MCF 10A (cell line): ENCODE data around the gene FAM180A. TPM values are rescaled to one million over a fixed set of nuclear protein-coding genes. Genes with fewer than 3 reads are reported as not detected.

Experiments
- BruUV-seq: library from RNA; stranded (reverse); fragments of 400-500 nt; replicated peaks from 2 replicates; lab custom pipeline; 2021; lab: Mats Ljungman, UMichigan
- CTCF ChIA-PET: fragments of 300-600 bp; sonication (Branson Sonifier 250); formaldehyde crosslinking; extraction: SDS; loops from one replicate; lab custom pipeline; 2021; ENCODE audit warnings: antibody characterized with exemption, inconsistent platforms; lab: Yijun Ruan, JAX
- POLR2A ChIA-PET: fragments of 300-600, 350-650 bp; sonication (Branson Sonifier 250); formaldehyde crosslinking; extraction: SDS; loops from one replicate; lab custom pipeline; 2020; ENCODE audit warnings: antibody characterized with exemption, inconsistent platforms; lab: Yijun Ruan, JAX
- DNase-seq: peaks from one replicate; pipeline ENCODE4 v3.0.0-alpha.2; 2018; ENCODE audit not compliant: unreplicated experiment
- H3K27ac Mint-ChIP-seq: one replicate; pipeline ENCODE4 v1.8.0; 2022; ENCODE audit warnings: mild to moderate bottlenecking, low read depth, mixed read lengths; ENCODE audit not compliant: unreplicated experiment
- H3K27me3 Mint-ChIP-seq: one replicate; pipeline ENCODE4 v1.8.0; 2022; ENCODE audit warnings: mixed read lengths; ENCODE audit not compliant: insufficient read depth, unreplicated experiment
- H3K36me3 Mint-ChIP-seq: one replicate; pipeline ENCODE4 v1.8.0; 2022; ENCODE audit warnings: mild to moderate bottlenecking, moderate library complexity, mixed read lengths; ENCODE audit not compliant: insufficient read depth, unreplicated experiment
- H3K4me1 Mint-ChIP-seq: one replicate; pipeline ENCODE4 v1.8.0; 2022; ENCODE audit warnings: mixed read lengths; ENCODE audit not compliant: insufficient read depth, unreplicated experiment
- H3K4me3 Mint-ChIP-seq: one replicate; pipeline ENCODE4 v1.8.0; 2022; ENCODE audit warnings: mild to moderate bottlenecking, moderate library complexity, mixed read lengths; ENCODE audit not compliant: unreplicated experiment
- H3K9me3 Mint-ChIP-seq: one replicate; pipeline ENCODE4 v1.8.0; 2022; ENCODE audit warnings: mixed read lengths; ENCODE audit not compliant: unreplicated experiment
- intact Hi-C: fragments of 100-400 bp; cut with micrococcal nuclease; formaldehyde crosslinking; loops from 2 replicates; pipeline ENCODE4 v1.14.1; 2022
- total RNA-seq: library from RNA; stranded (reverse); gene quantifications from 2 replicates; pipeline ENCODE4 v1.2.3, GENCODE V29; 2022
- TF ChIP-seq, protein P1 (sequence below): fragments of 200-600 bp; IDR thresholded peaks from one replicate; pipeline ENCODE4 v1.8.0; 2022; ENCODE audit warnings: antibody characterized with exemption, mild to moderate bottlenecking; ENCODE audit not compliant: unreplicated experiment

FAM180A gene
- total RNA-seq, 1 experiment from 2014 or later, result not detected

DNA sequence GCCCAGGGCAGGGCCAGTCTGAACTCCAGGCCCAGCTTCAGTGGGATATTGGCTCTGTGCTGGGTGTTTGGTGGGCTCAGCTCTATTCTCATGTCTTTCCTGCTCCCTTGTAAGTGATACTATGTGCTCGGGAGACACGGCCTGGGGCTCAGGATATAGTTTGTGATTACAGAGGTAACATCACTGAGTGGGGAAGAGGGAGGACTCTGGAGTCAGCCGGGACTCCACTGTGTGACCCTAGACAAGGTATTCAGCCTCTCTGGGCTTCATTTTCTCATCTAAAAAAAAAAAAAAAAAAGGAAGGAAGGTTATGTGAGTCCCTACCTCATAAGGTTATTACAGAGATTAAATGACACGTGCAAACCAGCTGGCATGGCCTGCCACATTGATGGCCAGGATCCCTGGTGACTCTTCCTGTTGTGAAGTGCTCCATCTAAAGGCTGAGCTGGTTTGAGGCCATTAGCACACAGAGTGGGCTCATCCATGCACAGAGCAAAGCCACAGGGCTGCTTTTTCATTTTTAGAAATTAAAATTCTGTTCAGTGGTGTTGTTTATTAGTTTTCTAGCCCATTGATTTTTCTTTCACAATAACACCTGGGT, 36.3 kb downstream of the FAM180A start:
- no peaks in the 10 kb centered on the region for H3K36me3 Mint-ChIP-seq
- POLR2A ChIA-PET, result interaction anchor here (0.6 to 0.7 kb wide), 3 partner anchors 24 to 307 kb away, joined by 3 read pairs; no protein-coding TSS in a partner anchor
- BruUV-seq, result no TSS peak
- H3K27ac Mint-ChIP-seq, result no peak overlapping the region
- H3K4me3 Mint-ChIP-seq, result no peak overlapping the region
- intact Hi-C loops, result loop anchor here (5.0 kb wide), 2 partner anchors 35 kb away; partner anchors contain the start of gene FAM180A
- TF ChIP-seq, protein P1, sequence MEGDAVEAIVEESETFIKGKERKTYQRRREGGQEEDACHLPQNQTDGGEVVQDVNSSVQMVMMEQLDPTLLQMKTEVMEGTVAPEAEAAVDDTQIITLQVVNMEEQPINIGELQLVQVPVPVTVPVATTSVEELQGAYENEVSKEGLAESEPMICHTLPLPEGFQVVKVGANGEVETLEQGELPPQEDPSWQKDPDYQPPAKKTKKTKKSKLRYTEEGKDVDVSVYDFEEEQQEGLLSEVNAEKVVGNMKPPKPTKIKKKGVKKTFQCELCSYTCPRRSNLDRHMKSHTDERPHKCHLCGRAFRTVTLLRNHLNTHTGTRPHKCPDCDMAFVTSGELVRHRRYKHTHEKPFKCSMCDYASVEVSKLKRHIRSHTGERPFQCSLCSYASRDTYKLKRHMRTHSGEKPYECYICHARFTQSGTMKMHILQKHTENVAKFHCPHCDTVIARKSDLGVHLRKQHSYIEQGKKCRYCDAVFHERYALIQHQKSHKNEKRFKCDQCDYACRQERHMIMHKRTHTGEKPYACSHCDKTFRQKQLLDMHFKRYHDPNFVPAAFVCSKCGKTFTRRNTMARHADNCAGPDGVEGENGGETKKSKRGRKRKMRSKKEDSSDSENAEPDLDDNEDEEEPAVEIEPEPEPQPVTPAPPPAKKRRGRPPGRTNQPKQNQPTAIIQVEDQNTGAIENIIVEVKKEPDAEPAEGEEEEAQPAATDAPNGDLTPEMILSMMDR, result no peak
- H3K27me3 Mint-ChIP-seq, result no peaks in the 10 kb centered on the region
- no peaks in the 10 kb centered on the region for H3K9me3 Mint-ChIP-seq
- no peak for DNase-seq
- peaks cover 3% of the 10 kb centered on the region for H3K4me1 Mint-ChIP-seq
- CTCF ChIA-PET, result interaction anchor here (0.6 to 2.9 kb wide), 7 partner anchors 8 to 257 kb away, joined by 3 to 21 read pairs (median 5); no protein-coding TSS in a partner anchor

DNA sequence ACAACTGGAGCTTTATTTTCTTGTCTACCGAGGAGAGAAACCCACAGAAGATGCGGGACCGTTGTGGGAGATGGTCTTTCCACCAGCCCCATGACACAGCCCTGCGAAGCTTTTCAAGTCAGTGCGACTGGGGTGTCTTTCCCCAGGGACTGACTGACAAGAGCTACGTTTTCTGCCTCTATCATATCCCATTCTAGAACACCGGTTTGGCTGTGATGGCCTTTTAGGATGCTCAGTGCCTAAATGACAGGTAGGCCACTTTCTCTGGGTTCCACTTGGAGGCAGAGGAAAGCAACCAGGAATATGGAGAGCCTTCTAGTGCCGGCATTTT, 37.5 kb downstream of the FAM180A start:
- intact Hi-C loops, result loop anchor here (5.0 kb wide), 2 partner anchors 34 to 36 kb away; partner anchors contain the start of gene FAM180A
- POLR2A ChIA-PET, result no interaction called here

DNA sequence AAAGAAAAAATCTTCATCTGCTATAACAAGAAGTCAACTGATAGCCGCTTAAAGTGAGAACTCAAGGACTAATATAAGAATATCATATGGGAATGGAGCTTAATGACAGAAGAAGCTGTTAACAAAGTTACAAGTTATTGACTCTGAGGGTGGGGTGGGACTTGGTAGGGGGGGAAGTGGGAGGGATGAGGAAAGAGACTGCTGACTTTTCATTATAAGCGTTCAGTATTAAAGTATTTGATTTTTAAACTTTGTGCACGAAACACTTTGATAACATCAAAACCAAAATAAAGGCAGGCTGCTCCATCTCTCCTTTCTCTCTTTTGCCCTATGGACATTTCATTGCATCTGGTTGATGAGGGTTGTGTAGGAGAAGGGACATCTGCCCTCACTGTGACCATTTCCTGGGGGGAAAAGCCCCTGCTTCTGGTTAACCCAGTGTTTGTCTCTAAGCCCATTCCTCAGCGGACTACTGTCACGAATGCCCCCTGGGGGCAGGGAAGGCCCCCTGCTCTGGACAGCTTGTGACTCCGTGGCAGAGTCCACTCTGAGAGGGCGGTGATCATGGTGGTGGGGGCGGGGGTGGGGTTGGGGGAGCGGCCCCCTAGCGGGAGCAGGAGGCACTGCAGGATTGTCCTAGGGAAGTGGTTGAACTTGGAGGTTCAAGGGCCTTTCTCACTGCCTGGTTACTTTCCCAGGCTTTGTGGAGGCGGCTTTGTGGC, 38.0 kb downstream of the FAM180A start:
- H3K36me3 Mint-ChIP-seq, result no peaks in the 10 kb centered on the region
- peak; percentile 24 for DNase-seq
- H3K4me1 Mint-ChIP-seq, result peaks cover 14% of the 10 kb centered on the region
- ChIA-PET CTCF (interaction anchor here (0.6 to 2.9 kb wide), 23 partner anchors 10 to 1233 kb away, joined by 3 to 21 read pairs (median 4); partner anchors contain the start of gene SLC13A4), POLR2A (no interaction called here)
- TF ChIP-seq, protein P1, result peak; percentile 80
- H3K4me3 Mint-ChIP-seq, result no peak overlapping the region
- BruUV-seq, result no TSS peak
- H3K9me3 Mint-ChIP-seq, result no peaks in the 10 kb centered on the region
- intact Hi-C loops, result loop anchor here (5.0 kb wide), 2 partner anchors 33 to 37 kb away; partner anchors contain the start of gene FAM180A
- no peak overlapping the region for H3K27ac Mint-ChIP-seq
- no peaks in the 10 kb centered on the region for H3K27me3 Mint-ChIP-seq

More for the DNA sequence above, 37.5 kb downstream of the FAM180A start:
- no peaks in the 10 kb centered on the region for H3K36me3 Mint-ChIP-seq
- TF ChIP-seq, protein P1, result no peak
- DNase-seq, result no peak
- no peak overlapping the region for H3K4me3 Mint-ChIP-seq
- H3K27me3 Mint-ChIP-seq, result no peaks in the 10 kb centered on the region
- H3K27ac Mint-ChIP-seq, result no peak overlapping the region
- no peaks in the 10 kb centered on the region for H3K9me3 Mint-ChIP-seq
- BruUV-seq, result no TSS peak
- CTCF ChIA-PET, result interaction anchor here (0.6 to 2.9 kb wide), 18 partner anchors 10 to 1932 kb away, joined by 3 to 21 read pairs (median 4); partner anchors contain the start of gene SLC13A4
- peaks cover 12% of the 10 kb centered on the region for H3K4me1 Mint-ChIP-seq

- no peak overlapping the region for H3K4me3 Mint-ChIP-seq
- BruUV-seq, result no TSS peak
- ChIA-PET POLR2A (no interaction called here), CTCF (interaction anchor here (0.7 to 2.9 kb wide), 5 partner anchors 9 to 36 kb away, joined by 3 to 21 read pairs (median 4); no protein-coding TSS in a partner anchor)
- H3K27me3 Mint-ChIP-seq, result no peaks in the 10 kb centered on the region
- TF ChIP-seq, protein P1, result no peak
- H3K27ac Mint-ChIP-seq, result no peak overlapping the region
- intact Hi-C loops, result no loop called here
- H3K4me1 Mint-ChIP-seq, result peaks cover 18% of the 10 kb centered on the region
- DNase-seq, result no peak
- no peaks in the 10 kb centered on the region for H3K36me3 Mint-ChIP-seq
- no peaks in the 10 kb centered on the region for H3K9me3 Mint-ChIP-seq
These were observed 39.1 kb downstream of the FAM180A start for GRCh38 chr7:135709508-135709907.
